Erythroblast (primary cell): ENCODE results near the gene CD8B2.

Source experiments
- GATA1 ChIP-seq: IDR thresholded peaks from 2 replicates; pipeline ENCODE4 v1.6.1; 2011; ENCODE audit warnings: low read depth, mild to moderate bottlenecking, control low read depth, low read length, moderate library complexity
- POLR2A ChIP-seq: IDR thresholded peaks from 2 replicates; pipeline ENCODE4 v1.6.1; 2011; ENCODE audit warnings: mild to moderate bottlenecking, low read length

- TF ChIP-seq POLR2A (no peak), GATA1 (no peak)
Observed at GRCh38 chr2:106521016-106521415, 33.9 kb downstream of the CD8B2 start.
